NCI-H2171 (cell line): Measurements from ENCODE around the gene CD58.

Experiments
- DNase-seq: peaks from one replicate; lab custom pipeline; 2025; lab: John Stamatoyannopoulos, UW

Gene CD58

GRCh38 chr1:116491700-116492357 lies 79.0 kb downstream of the CD58 start:
- no peak for DNase-seq

DNA sequence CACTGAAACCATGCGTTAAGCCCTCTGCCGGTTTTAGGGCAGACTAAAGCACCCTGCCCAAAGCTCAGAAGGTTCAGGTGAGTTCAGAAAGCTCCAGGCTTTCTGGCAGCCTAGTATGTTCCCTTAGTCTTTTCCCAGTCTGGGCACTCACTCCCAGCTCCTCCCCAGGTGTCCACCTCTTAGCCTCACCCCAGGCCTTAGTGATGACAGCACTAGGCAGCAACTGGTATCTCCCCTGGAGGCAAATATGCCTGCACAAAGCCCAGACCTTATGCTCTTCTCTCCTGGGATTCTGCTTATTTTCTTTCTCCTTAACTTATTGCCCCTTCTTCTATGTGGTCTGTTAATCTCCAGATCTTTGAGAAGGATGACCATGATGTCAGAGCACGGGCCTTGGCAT lies 80.2 kb downstream of the CD58 start:
- no peak for DNase-seq

DNA sequence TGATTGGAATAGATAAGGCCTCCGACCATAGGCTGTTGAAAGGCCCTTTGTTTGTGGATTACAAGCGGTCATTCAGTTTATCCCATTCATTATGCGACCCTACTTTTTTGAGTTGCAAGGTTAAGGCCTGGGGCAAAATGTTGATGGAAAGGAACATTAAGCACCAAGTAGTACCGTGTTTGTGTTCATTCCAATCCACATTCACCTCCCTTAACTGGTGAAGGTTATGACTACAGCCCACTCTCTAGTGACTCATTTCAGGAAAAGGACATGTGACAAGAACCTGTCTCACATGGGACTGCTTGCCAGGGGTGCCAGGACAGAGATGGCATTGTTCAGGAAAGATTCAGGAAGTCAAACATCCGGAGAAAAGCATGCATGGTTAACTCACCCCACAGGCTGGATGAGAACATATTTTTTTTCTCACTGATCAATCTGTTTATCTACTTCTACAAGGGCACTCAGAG lies 81.6 kb downstream of the CD58 start:
- no peak for DNase-seq

- no peak for DNase-seq
These were observed 82.8 kb downstream of the CD58 start for GRCh38 chr1:116488071-116488470.

- no peak for DNase-seq
These were observed 83.2 kb downstream of the CD58 start for GRCh38 chr1:116487583-116487982.

- DNase-seq, result no peak
These were observed 83.8 kb downstream of the CD58 start for GRCh38 chr1:116487031-116487430.

- no peak for DNase-seq
These were observed 84.4 kb downstream of the CD58 start for GRCh38 chr1:116486424-116486823.

- no peak for DNase-seq
These were observed 84.8 kb downstream of the CD58 start for GRCh38 chr1:116485976-116486375.

DNA sequence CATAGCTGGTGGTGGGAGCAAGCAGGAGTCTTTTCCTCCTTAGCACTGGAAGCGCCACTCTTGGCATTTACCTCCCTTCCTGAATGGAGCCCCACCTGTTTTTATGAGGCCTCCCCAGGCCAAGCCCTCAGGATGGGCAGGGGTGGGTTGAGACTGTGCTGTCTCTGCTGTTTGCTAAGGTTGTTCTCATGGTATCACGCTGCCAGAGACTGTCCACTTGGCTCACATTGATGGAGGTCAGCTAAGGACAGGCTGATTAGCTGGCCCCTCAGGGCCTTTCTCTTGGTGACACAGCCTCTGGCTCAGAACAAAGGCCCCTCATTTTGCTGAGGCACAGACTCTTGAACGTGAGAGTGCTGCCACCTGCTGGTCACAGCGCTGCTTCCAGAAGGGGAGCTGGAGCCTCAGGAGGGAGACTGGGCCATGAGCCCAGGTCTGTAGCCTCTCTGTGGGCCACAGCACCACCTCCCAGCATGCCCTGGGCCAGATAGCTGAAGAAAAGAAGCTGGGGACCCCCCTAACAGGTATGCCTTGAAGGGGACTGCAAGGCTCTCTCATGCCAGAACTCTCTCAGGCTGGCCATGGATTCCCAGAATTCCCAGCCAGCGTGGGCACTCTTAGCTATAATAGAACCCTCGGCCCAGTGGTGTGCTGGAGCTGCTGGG lies 85.6 kb downstream of the CD58 start:
- DNase-seq, result peak; percentile 69

GRCh38 chr1:116483481-116484309 lies 87.1 kb downstream of the CD58 start:
- no peak for DNase-seq

DNA sequence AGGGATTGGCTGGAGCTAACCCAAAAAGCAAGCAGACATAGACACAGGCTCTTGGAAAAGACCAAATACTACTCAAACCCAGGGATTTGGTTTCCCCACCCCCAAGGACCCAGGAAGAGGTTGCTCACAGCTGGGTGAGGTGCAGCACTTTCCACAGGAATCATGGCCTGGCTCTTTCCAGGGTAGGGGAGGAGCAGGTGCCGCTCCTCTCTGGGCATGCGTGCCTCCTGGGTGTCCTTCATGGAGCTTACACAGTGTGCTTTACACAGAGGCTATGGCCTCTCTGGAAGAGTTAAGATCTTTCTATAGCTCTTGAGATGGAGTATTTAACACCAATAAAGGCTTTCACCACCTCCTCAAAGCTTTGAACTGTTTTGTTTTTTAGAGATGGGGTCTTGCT lies 88.3 kb downstream of the CD58 start:
- DNase-seq, result no peak

DNA sequence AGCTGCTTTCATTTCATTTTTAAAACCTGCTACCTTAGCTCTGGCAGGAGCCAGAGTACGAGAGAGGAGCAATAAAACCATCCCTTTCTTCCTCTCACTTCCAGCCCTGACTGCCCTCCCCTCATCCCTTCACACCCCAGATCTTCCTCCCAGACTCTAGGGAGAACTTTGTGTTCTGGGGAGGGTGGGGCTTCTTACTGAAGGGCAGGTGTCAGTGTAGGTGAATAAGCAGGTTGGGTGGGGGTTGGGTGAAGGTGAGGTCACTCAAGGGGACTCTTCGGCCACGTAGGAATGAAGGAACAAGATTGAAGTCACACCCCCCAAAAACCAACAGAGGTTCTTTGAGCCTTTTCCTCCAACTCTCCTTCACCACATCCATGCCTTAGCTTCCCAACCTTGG lies 88.9 kb downstream of the CD58 start:
- no peak for DNase-seq

- no peak for DNase-seq
These were observed 92.2 kb downstream of the CD58 start for GRCh38 chr1:116478621-116479020.

DNA sequence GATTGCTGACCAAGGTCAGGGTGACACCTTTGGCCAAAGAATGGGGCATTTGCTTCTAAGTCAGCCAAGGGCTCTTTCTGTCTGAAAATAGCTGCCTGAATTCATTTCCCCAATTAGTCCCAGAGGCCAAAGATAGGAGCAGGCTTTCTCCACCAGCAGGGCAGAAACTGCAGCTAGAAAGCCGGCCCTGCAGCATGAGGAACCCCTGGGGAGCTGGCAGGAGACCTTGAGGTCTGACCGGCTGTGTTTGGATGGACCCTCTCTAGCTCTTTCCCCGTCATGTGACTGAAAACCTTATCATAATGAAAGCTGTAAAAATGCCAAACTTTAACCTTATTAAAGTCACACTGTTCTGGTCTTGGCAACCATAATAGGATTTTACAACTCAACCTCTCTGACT lies 93.4 kb downstream of the CD58 start:
- DNase-seq, result no peak

GRCh38 chr1:116476321-116476720 lies 94.5 kb downstream of the CD58 start:
- DNase-seq, result no peak

- DNase-seq, result no peak
These were observed 95.0 kb downstream of the CD58 start for GRCh38 chr1:116475850-116476218.

GRCh38 chr1:116474921-116475849 lies 95.6 kb downstream of the CD58 start:
- no peak for DNase-seq

- DNase-seq, result peak; percentile 60
These were observed 98.3 kb downstream of the CD58 start for GRCh38 chr1:116472431-116472961.

GRCh38 chr1:116471241-116471640 lies 99.6 kb downstream of the CD58 start:
- DNase-seq, result no peak

DNA sequence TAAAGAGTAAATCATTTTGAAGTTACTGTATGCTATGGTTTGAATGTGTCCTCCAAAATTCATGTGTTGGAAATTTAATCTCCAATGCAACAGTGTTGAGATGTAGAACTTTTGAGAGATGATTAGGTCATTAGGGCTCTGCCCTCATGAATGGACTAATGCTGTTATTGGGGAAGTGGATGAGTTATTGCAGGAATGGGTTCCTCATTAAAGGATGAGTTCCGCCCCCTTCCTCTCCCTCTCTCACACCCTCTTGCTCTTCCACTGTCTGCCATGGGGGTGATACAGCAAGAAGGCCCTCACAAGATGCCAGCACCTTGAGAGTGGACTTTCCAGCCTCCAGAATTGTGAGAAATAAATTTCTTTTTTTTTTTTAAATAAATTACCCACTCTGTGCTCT lies 100.2 kb downstream of the CD58 start:
- no peak for DNase-seq

DNA sequence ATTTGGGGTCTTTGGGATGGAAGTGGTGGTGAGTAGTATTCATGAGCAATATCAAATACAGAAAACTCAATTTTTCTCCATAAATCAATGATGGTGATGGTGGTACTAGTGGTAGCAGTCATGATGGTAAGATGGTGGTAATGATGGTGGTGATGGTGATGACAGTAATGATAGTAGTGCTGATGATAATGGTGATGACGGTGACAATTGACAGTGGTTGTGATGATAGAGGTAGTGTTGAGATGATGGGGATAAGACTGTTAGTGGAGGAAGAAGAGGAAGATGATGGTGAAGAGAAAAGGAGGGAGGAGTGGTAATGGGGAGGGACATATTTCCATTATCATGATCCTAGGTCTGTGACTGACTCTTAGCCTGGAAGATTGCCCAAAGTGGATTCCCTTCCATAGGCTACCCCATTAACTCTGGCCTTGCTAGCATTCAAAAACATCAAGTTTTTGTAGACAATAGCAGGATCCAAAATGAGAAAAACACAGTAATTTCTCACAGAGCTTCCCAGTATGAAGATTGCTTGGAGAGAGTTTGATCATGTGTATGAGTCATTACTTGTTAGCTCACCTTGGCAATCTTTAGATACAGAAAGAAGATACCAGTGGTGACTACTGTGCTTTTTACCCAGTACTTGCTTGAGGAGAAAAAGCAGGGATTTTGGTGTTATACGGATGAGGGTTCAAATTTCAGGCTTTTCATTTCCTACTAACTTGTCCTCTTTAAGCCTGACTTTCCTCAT lies 103.8 kb downstream of the CD58 start:
- DNase-seq, result no peak
